Thymus (tissue), 11 donors: ENCODE results near the gene ARHGAP10. TPM values are rescaled to one million over a fixed set of nuclear protein-coding genes. Genes with fewer than 3 reads are reported as not detected.

ENCODE experiments used
- DNase-seq, 9 donors: peaks; one replicate each; pipeline ENCODE4 v3.0.0-alpha.2; 2013; ENCODE audit warnings: low spot score in 9 of 9, low read depth in 6 of 9, missing footprints in 1 of 9
- H3K27ac ChIP-seq, 2 donors: one replicate each; pipeline ENCODE4 v1.5.1; 2013; ENCODE audit warnings: control low read depth in 1 of 2, low read depth in 1 of 2, low read length in 1 of 2, mild to moderate bottlenecking in 1 of 2, moderate library complexity in 1 of 2
- H3K27me3 ChIP-seq, 2 donors: one replicate each; pipeline ENCODE4 v1.5.1; 2013; ENCODE audit warnings: low read length in 1 of 2; ENCODE audit not compliant: control insufficient read depth in 2 of 2, insufficient read depth in 1 of 2
- H3K36me3 ChIP-seq, 2 donors: one replicate each; pipeline ENCODE4 v1.5.1; 2013; ENCODE audit warnings: low read length in 1 of 2, mild to moderate bottlenecking in 1 of 2, moderate library complexity in 1 of 2; ENCODE audit not compliant: control insufficient read depth in 2 of 2, insufficient read depth in 2 of 2
- H3K4me1 ChIP-seq, 2 donors: one replicate each; pipeline ENCODE4 v1.5.1; 2013; ENCODE audit warnings: low read length in 2 of 2; ENCODE audit not compliant: control insufficient read depth in 2 of 2, insufficient read depth in 2 of 2
- H3K4me3 ChIP-seq, 2 donors: one replicate each; pipeline ENCODE4 v1.5.1; 2013; ENCODE audit warnings: low read length in 2 of 2, control low read depth in 1 of 2, mild to moderate bottlenecking in 1 of 2
- H3K9me3 ChIP-seq, 2 donors: one replicate each; pipeline ENCODE4 v1.5.1; 2013; ENCODE audit warnings: low read length in 1 of 2, mild to moderate bottlenecking in 1 of 2; ENCODE audit not compliant: control insufficient read depth in 2 of 2, insufficient read depth in 1 of 2
- WGBS: extraction: QIAGEN DNeasy Blood & Tissue Kit; methylation state at CpG from one replicate; pipeline ENCODE4 v1.1.7; 2013; 5-methylcytosine and 5-hydroxymethylcytosine counted together
- polyA plus RNA-seq: library from polyadenylated mRNA; stranded (reverse); fragments of 200-250 nt; gene quantifications from one replicate; pipeline ENCODE4 v1.2.3, GENCODE V29; 2013
- total RNA-seq: library from RNA; stranded (reverse); fragments of 120-200 nt; gene quantifications from one replicate; pipeline ENCODE4 v1.2.4, GENCODE V29; 2013
- donor health status: healthy.

The ARHGAP10 gene
- total and polyA plus RNA-seq, 2 donors: 11.8 to 13.4 TPM

- Histone ChIP-seq H3K27me3 (no peaks in the 10 kb centered on the region), H3K4me1 (peaks cover 3 to 8% of the 10 kb centered on the region in 2 donors), H3K27ac (no peak overlapping the region), H3K36me3 (no peaks in the 10 kb centered on the region), H3K4me3 (no peak overlapping the region), H3K9me3 (no peaks in the 10 kb centered on the region)
- WGBS: over 99% methylated on average over 2 of the region's 2 CpGs
- no peak for DNase-seq
Measured at GRCh38 chr4:147727476-147728028, 4.3 kb upstream of the ARHGAP10 start.

GRCh38 chr4:147730333-147730732, 1.6 kb upstream of the ARHGAP10 start:
- no peak overlapping the region for H3K27ac ChIP-seq
- 94% methylated on average over 4 of the region's 4 CpGs for WGBS

GRCh38 chr4:147732518-147733235, 789 bp downstream of the ARHGAP10 start:
- peak overlapping the region in 1 of 2 donors; percentile 62 for H3K27ac ChIP-seq
- H3K36me3 ChIP-seq: no peaks in the 10 kb centered on the region
- H3K27me3 ChIP-seq: peaks cover 0 to 9% of the 10 kb centered on the region in 2 donors
- 2% methylated on average over 38 of the region's 38 CpGs for WGBS
- H3K4me3 ChIP-seq: peak overlapping the region; percentile 75 to 84
- peak in 3 of 9 donors; percentile 18 to 50 (median 23) for DNase-seq
- peaks cover 11 to 24% of the 10 kb centered on the region in 2 donors for H3K4me1 ChIP-seq
- no peaks in the 10 kb centered on the region for H3K9me3 ChIP-seq

More at GRCh38 chr4:147730333-147730732, 1.6 kb upstream of the ARHGAP10 start:
- peaks cover 11 to 24% of the 10 kb centered on the region in 2 donors for H3K4me1 ChIP-seq
- H3K36me3 ChIP-seq: no peaks in the 10 kb centered on the region
- H3K27me3 ChIP-seq: peaks cover 0 to 9% of the 10 kb centered on the region in 2 donors
- DNase-seq: no peak
- H3K9me3 ChIP-seq: no peaks in the 10 kb centered on the region
- no peak overlapping the region for H3K4me3 ChIP-seq

- H3K27ac ChIP-seq: no peak overlapping the region
- 88% methylated on average over 5 of the region's 5 CpGs for WGBS
- H3K4me3 ChIP-seq: no peak overlapping the region
- H3K4me1 ChIP-seq: peaks cover 11 to 24% of the 10 kb centered on the region in 2 donors
- peaks cover 0 to 9% of the 10 kb centered on the region in 2 donors for H3K27me3 ChIP-seq
- DNase-seq: no peak
- H3K36me3 ChIP-seq: no peaks in the 10 kb centered on the region
- H3K9me3 ChIP-seq: no peaks in the 10 kb centered on the region
Measured at GRCh38 chr4:147733716-147734344, 1.9 kb downstream of the ARHGAP10 start.

- no peak overlapping the region for H3K27ac ChIP-seq
- H3K36me3 ChIP-seq: no peaks in the 10 kb centered on the region
- H3K9me3 ChIP-seq: no peaks in the 10 kb centered on the region
- H3K4me1 ChIP-seq: peaks cover 11 to 24% of the 10 kb centered on the region in 2 donors
- peaks cover 0 to 9% of the 10 kb centered on the region in 2 donors for H3K27me3 ChIP-seq
- no peak overlapping the region for H3K4me3 ChIP-seq
- no peak for DNase-seq
- 93% methylated on average over 3 of the region's 3 CpGs for WGBS
Measured at GRCh38 chr4:147734496-147734895, 2.6 kb downstream of the ARHGAP10 start.

- whole genome bisulfite sequencing: 97% methylated on average over 6 of the region's 6 CpGs
- Histone ChIP-seq H3K27ac (no peak overlapping the region), H3K4me1 (peaks cover 11 to 24% of the 10 kb centered on the region in 2 donors), H3K27me3 (peaks cover 0 to 9% of the 10 kb centered on the region in 2 donors), H3K36me3 (no peaks in the 10 kb centered on the region), H3K9me3 (no peaks in the 10 kb centered on the region), H3K4me3 (no peak overlapping the region)
- DNase-seq: no peak
Measured at GRCh38 chr4:147735413-147736301, 3.8 kb downstream of the ARHGAP10 start.

- Histone ChIP-seq H3K36me3 (no peaks in the 10 kb centered on the region), H3K27me3 (peaks cover 0 to 9% of the 10 kb centered on the region in 2 donors), H3K4me1 (peaks cover 8 to 17% of the 10 kb centered on the region in 2 donors), H3K4me3 (no peak overlapping the region), H3K27ac (no peak overlapping the region), H3K9me3 (no peaks in the 10 kb centered on the region)
- no peak for DNase-seq
- 95% methylated on average over 3 of the region's 3 CpGs for WGBS
Measured at GRCh38 chr4:147736458-147736857, 4.6 kb downstream of the ARHGAP10 start.

GRCh38 chr4:147737623-147738022, 5.7 kb downstream of the ARHGAP10 start:
- no peak overlapping the region for H3K4me3 ChIP-seq
- no peak for DNase-seq
- H3K27ac ChIP-seq: no peak overlapping the region
- H3K9me3 ChIP-seq: no peaks in the 10 kb centered on the region
- no peaks in the 10 kb centered on the region for H3K36me3 ChIP-seq
- WGBS: 98% methylated on average over 2 of the region's 2 CpGs
- peaks cover 8 to 16% of the 10 kb centered on the region in 2 donors for H3K4me1 ChIP-seq
- peaks cover 0 to 9% of the 10 kb centered on the region in 2 donors for H3K27me3 ChIP-seq
